Aorta (tissue), 5 donors: ENCODE data around the gene RSL1D1. TPM values are rescaled to one million over a fixed set of nuclear protein-coding genes. Genes with fewer than 3 reads are reported as not detected.

Source experiments
- ATAC-seq: fragments of 200-7000 bp; cut with Tn5 transposase; one replicate; pipeline ENCODE4 v1.9.1; 2022; ENCODE audit warnings: moderate library complexity; ENCODE audit not compliant: low FRiP score
- DNase-seq, 2 donors: peaks; one replicate each; pipeline ENCODE4 v3.0.0-alpha.2; 2020
- H3K27ac ChIP-seq, 2 donors: one replicate each; pipeline ENCODE4 v1.5.1; 2013; ENCODE audit warnings: low read length in 2 of 2, mild to moderate bottlenecking in 2 of 2, moderate library complexity in 2 of 2, control low read depth in 1 of 2, inconsistent platforms in 1 of 2, low read depth in 1 of 2
- H3K27me3 ChIP-seq, 2 donors: one replicate each; pipeline ENCODE4 v1.6.1; 2013; ENCODE audit warnings: control low read depth in 1 of 2, low read length in 1 of 2, mild to moderate bottlenecking in 1 of 2, moderate library complexity in 1 of 2; ENCODE audit not compliant: insufficient read depth in 2 of 2, control insufficient read depth in 1 of 2
- H3K36me3 ChIP-seq, 2 donors: one replicate each; pipeline ENCODE4 v1.6.1; 2013; ENCODE audit warnings: control low read depth in 1 of 2, low read length in 1 of 2, mild to moderate bottlenecking in 1 of 2; ENCODE audit not compliant: insufficient read depth in 2 of 2, control insufficient read depth in 1 of 2
- H3K4me1 ChIP-seq, 2 donors: one replicate each; pipeline ENCODE4 v1.6.1; 2013; ENCODE audit warnings: low read length in 2 of 2, control low read depth in 1 of 2, mild to moderate bottlenecking in 1 of 2, moderate library complexity in 1 of 2; ENCODE audit not compliant: insufficient read depth in 2 of 2, control insufficient read depth in 1 of 2
- H3K4me3 ChIP-seq, 2 donors: one replicate each; pipeline ENCODE4 v1.5.1; 2013; ENCODE audit warnings: low read length in 2 of 2, control low read depth in 1 of 2, mild to moderate bottlenecking in 1 of 2
- H3K9me3 ChIP-seq: one replicate; pipeline ENCODE4 v1.6.1; 2013; ENCODE audit warnings: mild to moderate bottlenecking, low read length; ENCODE audit not compliant: control insufficient read depth
- WGBS, 2 donors: extraction: QIAGEN DNeasy Blood & Tissue Kit; methylation state at CpG; one replicate each; pipeline ENCODE4 v1.1.7; 2013; 5-methylcytosine and 5-hydroxymethylcytosine counted together
- intact Hi-C, 2 donors: fragments of 100-400 bp; cut with DNase I; formaldehyde crosslinking; loops; one replicate each; pipeline versions ENCODE4 v1.14.2 to v1.15.0; 2022
- polyA plus RNA-seq, 2 donors: library from polyadenylated mRNA; stranded (reverse); fragments of 200-250 nt; gene quantifications; one replicate each; pipeline ENCODE4 v1.2.3, GENCODE V29; 2013
- total RNA-seq, 2 donors: library from RNA; stranded (reverse); fragmentation: NEBNext Ultra II Directional; extraction: Animal tissue kit (Norgen Biotek cat#: 25700); gene quantifications; one replicate each; pipeline ENCODE4 v1.2.1, GENCODE V29; 2021
- donor health status: healthy with polysubstance abuse.
- donor health status: Bipolar disorder and iron deficiency.
- donor health status: DM: no; HTN: no; CAD: no.
- donor health status: DM: no; HTN: no; CAD: no.
- donor health status: DM: yes; HTN: yes; CAD: no.

RSL1D1 gene
- total and polyA plus RNA-seq, 4 donors: 72.3 to 95.5 (median 82.0) TPM

GRCh38 chr16:11880007-11880406 is 28.7 kb upstream of the RSL1D1 start:
- Histone ChIP-seq H3K27ac (no peak overlapping the region), H3K4me3 (no peak overlapping the region), H3K27me3 (no peaks in the 10 kb centered on the region), H3K36me3 (peaks cover 6 to 9% of the 10 kb centered on the region in 2 donors), H3K9me3 (no peaks in the 10 kb centered on the region), H3K4me1 (no peaks in the 10 kb centered on the region)
- ATAC-seq (no peak), DNase-seq (no peak)
- intact Hi-C loops: no loop called here
- WGBS, 2 donors: 69 to 72% methylated on average over 5 of the region's 5 CpGs

GRCh38 chr16:11877374-11877773 is 26.0 kb upstream of the RSL1D1 start:
- Histone ChIP-seq H3K27ac (no peak overlapping the region), H3K4me3 (no peak overlapping the region), H3K36me3 (peaks cover 4 to 11% of the 10 kb centered on the region in 2 donors), H3K9me3 (no peaks in the 10 kb centered on the region), H3K4me1 (no peaks in the 10 kb centered on the region), H3K27me3 (no peaks in the 10 kb centered on the region)
- DNase-seq (no peak), ATAC-seq (no peak)
- intact Hi-C loops: loop anchor here in 1 of 2 donors (10.0 kb wide), 1 partner anchor 187 kb away; no protein-coding TSS in a partner anchor
- WGBS, 2 donors: 67 to 71% methylated on average over 5 of the region's 5 CpGs

- WGBS, 2 donors: 83 to 86% methylated on average over 12 of the region's 12 CpGs
- ATAC-seq: no peak
- no peak overlapping the region for H3K27ac ChIP-seq
- H3K27me3 ChIP-seq: no peaks in the 10 kb centered on the region
- H3K9me3 ChIP-seq: no peaks in the 10 kb centered on the region
- peaks cover 0 to 8% of the 10 kb centered on the region in 2 donors for H3K36me3 ChIP-seq
- no peak overlapping the region for H3K4me3 ChIP-seq
- intact Hi-C loops: loop anchor here in 1 of 2 donors (10.0 kb wide), 1 partner anchor 188 kb away; no protein-coding TSS in a partner anchor
- DNase-seq: no peak
- H3K4me1 ChIP-seq: no peaks in the 10 kb centered on the region
These were observed 25.0 kb upstream of the RSL1D1 start for GRCh38 chr16:11876306-11876705.

- DNase-seq (no peak), ATAC-seq (no peak)
- H3K27me3 ChIP-seq: no peaks in the 10 kb centered on the region
- intact Hi-C loops: loop anchor here in 1 of 2 donors (10.0 kb wide), 1 partner anchor 189 kb away; no protein-coding TSS in a partner anchor
- 85 to 92% methylated on average over 5 of the region's 5 CpGs for WGBS, 2 donors
- no peaks in the 10 kb centered on the region for H3K9me3 ChIP-seq
- no peak overlapping the region for H3K4me3 ChIP-seq
- H3K36me3 ChIP-seq: peaks cover 0 to 8% of the 10 kb centered on the region in 2 donors
- H3K27ac ChIP-seq: no peak overlapping the region
- H3K4me1 ChIP-seq: no peaks in the 10 kb centered on the region
These were observed 24.4 kb upstream of the RSL1D1 start for GRCh38 chr16:11875721-11876120.

GRCh38 chr16:11871193-11871592 is 19.9 kb upstream of the RSL1D1 start:
- ATAC-seq (no peak), DNase-seq (no peak)
- intact Hi-C loops: loop anchor here in 1 of 2 donors (10.0 kb wide), 1 partner anchor 194 kb away; no protein-coding TSS in a partner anchor
- H3K27me3 ChIP-seq: no peaks in the 10 kb centered on the region
- H3K9me3 ChIP-seq: no peaks in the 10 kb centered on the region
- H3K4me3 ChIP-seq: no peak overlapping the region
- H3K36me3 ChIP-seq: peaks cover 0 to 8% of the 10 kb centered on the region in 2 donors
- peak overlapping the region; percentile 80 to 82 for H3K27ac ChIP-seq
- WGBS, 2 donors: 5 to 6% methylated on average over 7 of the region's 7 CpGs
- H3K4me1 ChIP-seq: no peaks in the 10 kb centered on the region

GRCh38 chr16:11870399-11870798 is 19.1 kb upstream of the RSL1D1 start:
- ATAC-seq (no peak), DNase-seq (no peak)
- Histone ChIP-seq H3K27me3 (no peaks in the 10 kb centered on the region), H3K9me3 (no peaks in the 10 kb centered on the region), H3K27ac (no peak overlapping the region), H3K4me1 (no peaks in the 10 kb centered on the region), H3K4me3 (no peak overlapping the region), H3K36me3 (peaks cover 0 to 8% of the 10 kb centered on the region in 2 donors)
- WGBS, 2 donors: 4 to 7% methylated on average over 3 of the region's 3 CpGs
- intact Hi-C loops: loop anchor here in 1 of 2 donors (10.0 kb wide), 1 partner anchor 194 kb away; no protein-coding TSS in a partner anchor

- no peak for ATAC-seq
- WGBS, 2 donors: 32 to 34% methylated on average over 8 of the region's 8 CpGs
- H3K4me3 ChIP-seq: no peak overlapping the region
- H3K4me1 ChIP-seq: peaks cover 0 to 1% of the 10 kb centered on the region in 2 donors
- H3K36me3 ChIP-seq: peaks cover 0 to 8% of the 10 kb centered on the region in 2 donors
- no peak for DNase-seq
- H3K27me3 ChIP-seq: no peaks in the 10 kb centered on the region
- H3K27ac ChIP-seq: peak overlapping the region in 1 of 2 donors; percentile 32
- no peaks in the 10 kb centered on the region for H3K9me3 ChIP-seq
- intact Hi-C loops: loop anchor here in 1 of 2 donors (10.0 kb wide), 1 partner anchor 195 kb away; no protein-coding TSS in a partner anchor
These were observed 18.2 kb upstream of the RSL1D1 start for GRCh38 chr16:11869353-11870228.

- H3K27ac ChIP-seq: peak overlapping the region in 1 of 2 donors; percentile 32
- intact Hi-C loops: no loop called here
- ATAC-seq (no peak), DNase-seq (no peak)
- no peak overlapping the region for H3K4me3 ChIP-seq
- H3K9me3 ChIP-seq: no peaks in the 10 kb centered on the region
- WGBS, 2 donors: 81 to 88% methylated on average over 2 of the region's 2 CpGs
- H3K36me3 ChIP-seq: peaks cover 0 to 5% of the 10 kb centered on the region in 2 donors
- H3K4me1 ChIP-seq: peaks cover 0 to 1% of the 10 kb centered on the region in 2 donors
- H3K27me3 ChIP-seq: no peaks in the 10 kb centered on the region
These were observed 17.2 kb upstream of the RSL1D1 start for GRCh38 chr16:11868412-11868980.
